SK-N-MC (cell line): ENCODE data around the gene MID1.

ENCODE experiments used
- EZH2 ChIP-seq: fragments of 200-600 bp; sonication (generic); IDR thresholded peaks from one replicate; pipeline ENCODE4 v1.6.1; 2017; ENCODE audit warnings: antibody characterized with exemption
- POLR2AphosphoS5 ChIP-seq: IDR thresholded peaks from 2 replicates; pipeline ENCODE4 v1.6.1; 2012; ENCODE audit warnings: mild to moderate bottlenecking, low read depth, low read length, borderline replicate concordance

GRCh38 chrX:10666102-10666501 lies 45.7 kb upstream of the MID1 start:
- no peak for TF ChIP-seq EZH2
- no peak for TF ChIP-seq POLR2AphosphoS5
